Trophoblast cell (in vitro differentiated cells and primary cell): ENCODE measurements around the gene TMEM252.

Experiments
- DNase-seq, 2 donors: peaks; one replicate each; pipeline ENCODE4 v3.0.0-alpha.2; 2016
- H2AFZ ChIP-seq: 2 replicates; pipeline ENCODE4 v1.6.1; 2013; ENCODE audit warnings: low read length, moderate library complexity, mild to moderate bottlenecking; ENCODE audit not compliant: insufficient read depth, poor library complexity
- H2AK5ac ChIP-seq: 2 replicates; pipeline ENCODE4 v1.6.1; 2013; ENCODE audit warnings: mild to moderate bottlenecking, low read length
- H2BK120ac ChIP-seq: 2 replicates; pipeline ENCODE4 v1.6.1; 2013; ENCODE audit warnings: low read length, mild to moderate bottlenecking, moderate library complexity; ENCODE audit not compliant: insufficient read depth, poor library complexity
- H2BK12ac ChIP-seq: 2 replicates; pipeline ENCODE4 v1.6.1; 2013; ENCODE audit warnings: mild to moderate bottlenecking, low read length, moderate library complexity
- H2BK5ac ChIP-seq: 2 replicates; pipeline ENCODE4 v1.6.1; 2013; ENCODE audit warnings: low read length, low read depth, moderate library complexity, mild to moderate bottlenecking; ENCODE audit not compliant: poor library complexity
- H3K14ac ChIP-seq: 2 replicates; pipeline ENCODE4 v1.6.1; 2013; ENCODE audit warnings: mild to moderate bottlenecking, low read length
- H3K18ac ChIP-seq: 2 replicates; pipeline ENCODE4 v1.6.1; 2013; ENCODE audit warnings: mild to moderate bottlenecking, low read length
- H3K23ac ChIP-seq: 2 replicates; pipeline ENCODE4 v1.6.1; 2013; ENCODE audit warnings: low read length
- H3K27ac ChIP-seq: 2 replicates; pipeline ENCODE4 v1.5.1; 2013; ENCODE audit warnings: low read depth, mild to moderate bottlenecking, inconsistent platforms, low read length, moderate library complexity
- H3K27me3 ChIP-seq: 2 replicates; pipeline ENCODE4 v1.6.1; 2013; ENCODE audit warnings: inconsistent platforms, mild to moderate bottlenecking, low read length, moderate library complexity; ENCODE audit not compliant: insufficient read depth
- H3K36me3 ChIP-seq, 2 experiments: 1 replicate in 1 of 2; 2 replicates in 1 of 2; pipeline ENCODE4 v1.6.1; 2013; ENCODE audit warnings: low read length in 2 of 2, mild to moderate bottlenecking in 2 of 2, moderate library complexity in 1 of 2; ENCODE audit not compliant: insufficient read depth in 2 of 2, control insufficient read depth in 1 of 2
- H3K4ac ChIP-seq: 2 replicates; pipeline ENCODE4 v1.6.1; 2013; ENCODE audit warnings: low read depth, mild to moderate bottlenecking, low read length, moderate library complexity
- H3K4me1 ChIP-seq, 2 experiments: 1 replicate in 1 of 2; 2 replicates in 1 of 2; pipeline ENCODE4 v1.6.1; 2013; ENCODE audit warnings: low read length in 2 of 2, mild to moderate bottlenecking in 2 of 2, moderate library complexity in 1 of 2; ENCODE audit not compliant: insufficient read depth in 2 of 2, control insufficient read depth in 1 of 2
- H3K4me2 ChIP-seq: 2 replicates; pipeline ENCODE4 v1.6.1; 2013; ENCODE audit warnings: inconsistent platforms, mild to moderate bottlenecking, low read length, moderate library complexity
- H3K4me3 ChIP-seq: 2 replicates; pipeline ENCODE4 v1.5.1; 2013; ENCODE audit warnings: mild to moderate bottlenecking, low read depth, low read length, inconsistent platforms
- H3K79me1 ChIP-seq: one replicate; pipeline ENCODE4 v1.6.1; 2013; ENCODE audit warnings: low read length
- H3K79me2 ChIP-seq: 2 replicates; pipeline ENCODE4 v1.6.1; 2013; ENCODE audit warnings: low read length, mild to moderate bottlenecking; ENCODE audit not compliant: control insufficient read depth, insufficient read depth, poor library complexity
- H3K9ac ChIP-seq: 2 replicates; pipeline ENCODE4 v1.6.1; 2013; ENCODE audit warnings: mild to moderate bottlenecking, low read length
- H3K9me3 ChIP-seq: 2 replicates; pipeline ENCODE4 v1.6.1; 2013; ENCODE audit warnings: low read depth, mild to moderate bottlenecking, control low read depth, inconsistent platforms, low read length; ENCODE audit not compliant: insufficient read depth
- H4K12ac ChIP-seq: 2 replicates; pipeline ENCODE4 v1.6.1; 2013; ENCODE audit warnings: low read depth, mild to moderate bottlenecking, low read length, moderate library complexity
- H4K8ac ChIP-seq: 2 replicates; pipeline ENCODE4 v1.6.1; 2013; ENCODE audit warnings: low read depth, mild to moderate bottlenecking, low read length, moderate library complexity
- H4K91ac ChIP-seq: one replicate; pipeline ENCODE4 v1.6.1; 2013; ENCODE audit warnings: low read depth, mild to moderate bottlenecking, low read length, moderate library complexity
- WGBS: extraction: QIAGEN DNeasy Blood & Tissue Kit; methylation state at CpG from one replicate; pipeline ENCODE4 v1.1.7; 2013; ENCODE audit warnings: missing lambda C conversion rate; ENCODE audit not compliant: insufficient read length, insufficient coverage; ENCODE audit errors: extremely low coverage; 5-methylcytosine and 5-hydroxymethylcytosine counted together

The TMEM252 gene

GRCh38 chr9:68562461-68562860, 21.8 kb upstream of the TMEM252 start:
- Histone ChIP-seq H2AFZ (no peak overlapping the region), H3K9ac (no peak overlapping the region), H4K12ac (no peak overlapping the region), H3K79me1 (no peaks in the 10 kb centered on the region), H4K8ac (no peak overlapping the region), H3K27me3 (no peaks in the 10 kb centered on the region), H3K4me2 (no peak overlapping the region), H2BK5ac (no peak overlapping the region), H3K4ac (no peak overlapping the region), H2AK5ac (no peak overlapping the region), H3K9me3 (no peaks in the 10 kb centered on the region), H3K4me3 (no peak overlapping the region), H2BK12ac (no peak overlapping the region), H3K4me1 (peaks cover 0 to 1% of the 10 kb centered on the region in 2 experiments), H3K23ac (no peak overlapping the region), H3K14ac (no peak overlapping the region), H2BK120ac (no peak overlapping the region), H4K91ac (no peak overlapping the region), H3K27ac (no peak overlapping the region), H3K36me3 (no peaks in the 10 kb centered on the region), H3K18ac (no peak overlapping the region), H3K79me2 (no peaks in the 10 kb centered on the region)
- DNase-seq: no peak
- no CpG with 5 or more reads among the region's 2 CpGs for WGBS

- Histone ChIP-seq H3K18ac (no peak overlapping the region), H3K9ac (no peak overlapping the region), H2BK12ac (no peak overlapping the region), H3K14ac (no peak overlapping the region), H3K4ac (no peak overlapping the region), H3K23ac (no peak overlapping the region), H2BK5ac (no peak overlapping the region), H3K27ac (no peak overlapping the region), H3K4me3 (no peak overlapping the region), H4K91ac (no peak overlapping the region), H4K8ac (no peak overlapping the region), H3K4me2 (no peak overlapping the region), H2AFZ (no peak overlapping the region), H3K79me1 (no peaks in the 10 kb centered on the region), H4K12ac (no peak overlapping the region), H3K4me1 (peaks cover 0 to 1% of the 10 kb centered on the region in 2 experiments), H2AK5ac (no peak overlapping the region), H3K27me3 (no peaks in the 10 kb centered on the region), H2BK120ac (no peak overlapping the region), H3K9me3 (no peaks in the 10 kb centered on the region), H3K79me2 (no peaks in the 10 kb centered on the region), H3K36me3 (no peaks in the 10 kb centered on the region)
- DNase-seq: peak; percentile 49 to 74
- no CpG with 5 or more reads among the region's 14 CpGs for WGBS
These were observed 19.6 kb upstream of the TMEM252 start for GRCh38 chr9:68560071-68560844.

- Histone ChIP-seq H3K9ac (no peak overlapping the region), H4K8ac (no peak overlapping the region), H3K27me3 (no peaks in the 10 kb centered on the region), H2BK120ac (no peak overlapping the region), H2BK12ac (no peak overlapping the region), H3K4me2 (no peak overlapping the region), H3K4me3 (no peak overlapping the region), H3K14ac (no peak overlapping the region), H3K18ac (no peak overlapping the region), H3K27ac (no peak overlapping the region), H2AK5ac (no peak overlapping the region), H3K9me3 (no peaks in the 10 kb centered on the region), H3K79me2 (no peaks in the 10 kb centered on the region), H3K79me1 (no peaks in the 10 kb centered on the region), H2BK5ac (no peak overlapping the region), H3K4ac (no peak overlapping the region), H4K12ac (no peak overlapping the region), H3K4me1 (peaks cover 0 to 1% of the 10 kb centered on the region in 2 experiments), H2AFZ (no peak overlapping the region), H3K23ac (no peak overlapping the region), H4K91ac (no peak overlapping the region), H3K36me3 (no peaks in the 10 kb centered on the region)
- WGBS: no CpG with 5 or more reads among the region's 5 CpGs
- DNase-seq: no peak
These were observed 17.9 kb upstream of the TMEM252 start for GRCh38 chr9:68558545-68558944.

GRCh38 chr9:68555437-68556150, 14.9 kb upstream of the TMEM252 start:
- Histone ChIP-seq H3K4ac (no peak overlapping the region), H3K9ac (no peak overlapping the region), H3K23ac (no peak overlapping the region), H3K4me3 (no peak overlapping the region), H2AK5ac (no peak overlapping the region), H3K14ac (no peak overlapping the region), H2BK12ac (no peak overlapping the region), H3K36me3 (no peaks in the 10 kb centered on the region), H3K79me1 (no peaks in the 10 kb centered on the region), H4K8ac (no peak overlapping the region), H3K9me3 (no peaks in the 10 kb centered on the region), H3K79me2 (no peaks in the 10 kb centered on the region), H3K4me2 (no peak overlapping the region), H2BK5ac (no peak overlapping the region), H4K91ac (no peak overlapping the region), H4K12ac (no peak overlapping the region), H3K18ac (no peak overlapping the region), H3K27ac (no peak overlapping the region), H3K27me3 (no peaks in the 10 kb centered on the region), H2AFZ (no peak overlapping the region), H2BK120ac (no peak overlapping the region), H3K4me1 (peaks cover 0 to 1% of the 10 kb centered on the region in 2 experiments)
- WGBS: no CpG with 5 or more reads among the region's 1 CpG
- DNase-seq: no peak
